GM12878 (cell line): ENCODE measurements around the gene SPTAN1. TPM values are rescaled to one million over a fixed set of nuclear protein-coding genes. Genes with fewer than 3 reads are reported as not detected.

ENCODE experiments used
- BCL11A ChIP-seq: IDR thresholded peaks from 2 replicates; pipeline ENCODE4 v1.6.1; 2011; ENCODE audit warnings: low read depth, low read length
- CEBPZ ChIP-seq: fragments of 150-350 bp; IDR thresholded peaks from 2 replicates; pipeline ENCODE4 v1.6.1; 2016; ENCODE audit warnings: low read depth, low read length
- ETV6 ChIP-seq, 2 experiments: fragments of 450-650 bp in 1 of 2; IDR thresholded peaks in 1 of 2; conservative IDR thresholded peaks in 1 of 2; 2 replicates each; pipeline ENCODE4 v1.6.1; 2014; ENCODE audit warnings: antibody characterized with exemption in 1 of 2, borderline replicate concordance in 1 of 2, low read depth in 1 of 2, mild to moderate bottlenecking in 1 of 2, moderate library complexity in 1 of 2
- FOXM1 ChIP-seq: IDR thresholded peaks from 2 replicates; pipeline ENCODE4 v1.6.1; 2012; ENCODE audit warnings: low read depth, mild to moderate bottlenecking, inconsistent platforms, low read length, moderate library complexity
- HDAC2 ChIP-seq: fragments of 200-600 bp; sonication (generic); IDR thresholded peaks from 2 replicates; pipeline ENCODE4 v1.6.1; 2017
- IKZF1 ChIP-seq: fragments of 450-650 bp; conservative IDR thresholded peaks from 2 replicates; pipeline ENCODE4 v1.6.1; 2017; ENCODE audit warnings: antibody characterized with exemption, mild to moderate bottlenecking
- IKZF2 ChIP-seq, 2 experiments: fragments of 450-650 bp; IDR thresholded peaks; 2 replicates each; pipeline ENCODE4 v1.6.1; 2017; ENCODE audit warnings: mild to moderate bottlenecking in 2 of 2, moderate library complexity in 2 of 2
- JUNB ChIP-seq: IDR thresholded peaks from 2 replicates; pipeline ENCODE4 v1.6.1; 2016; ENCODE audit warnings: antibody characterized with exemption, mild to moderate bottlenecking
- LARP7 ChIP-seq: fragments of 450-650 bp; IDR thresholded peaks from 2 replicates; pipeline ENCODE4 v1.6.1; 2017; ENCODE audit warnings: mild to moderate bottlenecking
- PAX5 ChIP-seq: IDR thresholded peaks from 2 replicates; pipeline ENCODE4 v1.6.1; 2011; ENCODE audit warnings: low read depth, low read length, borderline replicate concordance
- RB1 ChIP-seq: fragments of 450-650 bp; formaldehyde crosslinking; IDR thresholded peaks from 2 replicates; pipeline ENCODE4 v1.6.1; 2017; ENCODE audit warnings: mild to moderate bottlenecking, borderline replicate concordance
- RELB ChIP-seq: fragments of 450-650 bp; IDR thresholded peaks from 2 replicates; pipeline ENCODE4 v1.6.1; 2017; ENCODE audit warnings: low read depth, mild to moderate bottlenecking, moderate library complexity
- RUNX3 ChIP-seq: IDR thresholded peaks from 2 replicates; pipeline ENCODE4 v1.6.1; 2012; ENCODE audit warnings: low read length, inconsistent platforms
- SIN3A ChIP-seq: IDR thresholded peaks from 2 replicates; pipeline ENCODE4 v1.6.1; 2012; ENCODE audit warnings: low read depth, low read length, improper control_type of control experiment
- SMAD5 ChIP-seq: IDR thresholded peaks from 2 replicates; pipeline ENCODE4 v1.6.1; 2016; ENCODE audit warnings: antibody characterized with exemption, low read depth
- STAT3 ChIP-seq: IDR thresholded peaks from 2 replicates; pipeline ENCODE4 v1.6.1; 2011; ENCODE audit warnings: low read depth, low read length, improper control_type of control experiment
- SUPT20H ChIP-seq: IDR thresholded peaks from 2 replicates; pipeline ENCODE4 v1.6.1; 2011; ENCODE audit warnings: low read depth, mild to moderate bottlenecking, low read length, moderate library complexity, borderline replicate concordance; ENCODE audit not compliant: control insufficient read depth
- TAF1 ChIP-seq: IDR thresholded peaks from 2 replicates; pipeline ENCODE4 v1.6.1; 2011; ENCODE audit warnings: mild to moderate bottlenecking, low read depth, low read length, borderline replicate concordance
- ZNF217 ChIP-seq: fragments of 450-650 bp; IDR thresholded peaks from 2 replicates; pipeline ENCODE4 v1.6.1; 2017; ENCODE audit warnings: antibody characterized with exemption, mild to moderate bottlenecking
- polyA plus RNA-seq, 11 experiments: library from polyadenylated mRNA; depleted of rRNA in 4 of 11; unstranded in 6 of 11; stranded (reverse) in 5 of 11; fragments of >200 nt; fragmentation: Nextera tagmentation in 4 of 11; fragmentation: Illumina TruSeq in 1 of 11; extraction: Ambion mirVana in 4 of 11; extraction: Trizol in 1 of 11; gene quantifications; 1 replicate in 1 of 11; 2 replicates in 10 of 11; pipeline versions ENCODE4 v1.2.1 to v1.2.3, GENCODE V29; 2011 to 2016; ENCODE audit warnings: inconsistent platforms in 2 of 11, missing spikeins in 2 of 11, low read depth in 1 of 11
- total RNA-seq, 4 experiments: library from RNA; depleted of rRNA in 3 of 4; stranded (reverse); fragments of >200 nt in 3 of 4; fragmentation: Illumina TruSeq in 1 of 4; extraction: Trizol in 1 of 4; gene quantifications; 2 replicates each; pipeline versions ENCODE4 v1.2.1 to v1.2.3, GENCODE V29; 2013 to 2021
- TF ChIP-seq, protein P1 (sequence below): fragments of 450-650 bp; IDR thresholded peaks from 2 replicates; pipeline ENCODE4 v1.6.1; 2017; ENCODE audit warnings: borderline replicate concordance
- TF ChIP-seq, protein P2 (sequence below): IDR thresholded peaks from 2 replicates; pipeline ENCODE4 v1.6.1; 2012; ENCODE audit warnings: low read length, inconsistent platforms

SPTAN1 gene
- total and polyA plus RNA-seq, 10 of the 15 experiments (the other 5 are each of a cell fraction or from before 2014, with no cell fraction given): 18.7 to 156 (median 73.6) TPM

DNA sequence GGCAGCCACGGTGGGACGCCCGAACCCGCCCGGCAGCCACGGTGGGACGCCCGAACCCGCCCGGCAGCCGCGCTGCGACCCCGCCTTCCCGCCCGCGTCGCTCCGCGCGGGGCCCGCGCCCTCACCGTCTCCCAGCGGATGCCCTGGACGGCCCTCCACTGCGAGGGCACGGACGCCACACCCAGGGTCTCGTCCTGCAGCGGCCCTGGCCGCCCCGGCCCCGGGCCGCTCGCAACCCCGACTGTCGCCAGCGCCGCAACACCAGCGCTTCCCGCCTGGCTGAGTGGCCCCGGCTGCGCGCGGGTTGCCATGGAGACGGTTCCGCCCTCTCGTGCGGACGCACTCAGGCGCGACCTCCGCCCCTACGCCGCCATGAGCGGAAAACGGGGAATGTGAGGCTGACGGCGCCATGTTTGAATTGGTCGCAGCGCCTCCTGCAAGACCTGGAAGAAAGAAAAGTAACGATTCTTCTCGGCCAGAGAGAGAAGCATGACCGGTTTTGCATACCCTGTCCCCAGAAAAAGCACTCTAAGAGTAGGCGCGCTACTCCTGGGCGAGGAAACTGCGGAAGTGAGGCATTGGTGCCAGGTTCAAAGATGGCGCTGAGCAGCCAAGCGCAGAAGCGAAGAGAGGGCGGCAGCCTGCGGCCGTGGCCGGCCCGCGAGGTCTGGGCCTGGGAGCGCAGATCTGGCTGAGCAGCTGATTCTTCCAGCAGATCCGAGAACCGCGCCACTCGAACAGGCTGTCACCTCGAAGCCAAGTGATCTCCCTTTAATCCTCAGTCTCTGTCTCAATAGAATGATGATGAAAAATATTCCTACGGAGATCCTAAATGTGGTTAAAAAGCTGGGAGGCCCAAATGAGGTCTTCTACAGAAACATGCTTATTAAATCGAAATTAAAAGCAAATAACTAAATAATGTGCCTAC is 104.3 kb downstream of the SPTAN1 start, which contains the start of gene DYNC2I2 (continued):
- TF ChIP-seq HDAC2: no peak
- TF ChIP-seq TAF1: peak; percentile 99
- TF ChIP-seq LARP7: peak; percentile 97
- peak; percentile 95 for TF ChIP-seq PAX5
- 0 out of 2 replicates have a peak, but pooled peaks have one; percentile 13 for TF ChIP-seq BCL11A
- TF ChIP-seq, protein P1, sequence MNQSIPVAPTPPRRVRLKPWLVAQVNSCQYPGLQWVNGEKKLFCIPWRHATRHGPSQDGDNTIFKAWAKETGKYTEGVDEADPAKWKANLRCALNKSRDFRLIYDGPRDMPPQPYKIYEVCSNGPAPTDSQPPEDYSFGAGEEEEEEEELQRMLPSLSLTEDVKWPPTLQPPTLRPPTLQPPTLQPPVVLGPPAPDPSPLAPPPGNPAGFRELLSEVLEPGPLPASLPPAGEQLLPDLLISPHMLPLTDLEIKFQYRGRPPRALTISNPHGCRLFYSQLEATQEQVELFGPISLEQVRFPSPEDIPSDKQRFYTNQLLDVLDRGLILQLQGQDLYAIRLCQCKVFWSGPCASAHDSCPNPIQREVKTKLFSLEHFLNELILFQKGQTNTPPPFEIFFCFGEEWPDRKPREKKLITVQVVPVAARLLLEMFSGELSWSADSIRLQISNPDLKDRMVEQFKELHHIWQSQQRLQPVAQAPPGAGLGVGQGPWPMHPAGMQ: peak; percentile 77; the same call in 1 of the 2 replicates
- no peak for TF ChIP-seq FOXM1
- peak; percentile 89; the same call in 1 of the 2 replicates for TF ChIP-seq RB1
- TF ChIP-seq RUNX3: peak; percentile 60; the same call in 1 of the 2 replicates
- no peak for TF ChIP-seq ETV6 (conservative IDR thresholded peaks at IDR 0.05 in 1 of 2, IDR thresholded peaks at IDR 0.05 in 1 of 2; ENCODE audit: borderline replicate concordance in 1 of 2, low read depth in 1 of 2)
- 0 out of 2 replicates have a peak, but pooled peaks have one; percentile 12 for TF ChIP-seq SMAD5
- no peak for TF ChIP-seq STAT3
- TF ChIP-seq CEBPZ: no peak
- TF ChIP-seq IKZF1: peak; percentile 99
- no peak for TF ChIP-seq JUNB
- TF ChIP-seq SUPT20H: no peak
- TF ChIP-seq, protein P2, sequence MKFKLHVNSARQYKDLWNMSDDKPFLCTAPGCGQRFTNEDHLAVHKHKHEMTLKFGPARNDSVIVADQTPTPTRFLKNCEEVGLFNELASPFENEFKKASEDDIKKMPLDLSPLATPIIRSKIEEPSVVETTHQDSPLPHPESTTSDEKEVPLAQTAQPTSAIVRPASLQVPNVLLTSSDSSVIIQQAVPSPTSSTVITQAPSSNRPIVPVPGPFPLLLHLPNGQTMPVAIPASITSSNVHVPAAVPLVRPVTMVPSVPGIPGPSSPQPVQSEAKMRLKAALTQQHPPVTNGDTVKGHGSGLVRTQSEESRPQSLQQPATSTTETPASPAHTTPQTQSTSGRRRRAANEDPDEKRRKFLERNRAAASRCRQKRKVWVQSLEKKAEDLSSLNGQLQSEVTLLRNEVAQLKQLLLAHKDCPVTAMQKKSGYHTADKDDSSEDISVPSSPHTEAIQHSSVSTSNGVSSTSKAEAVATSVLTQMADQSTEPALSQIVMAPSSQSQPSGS: no peak
- peak; percentile 79 for TF ChIP-seq RELB
- 0 out of 2 replicates have a peak, but pooled peaks have one; percentile 34 for TF ChIP-seq ZNF217
- TF ChIP-seq IKZF2 (IDR thresholded peaks at IDR 0.05): peak; percentile 85 to 94
- no peak; the same call in none of the 2 replicates for TF ChIP-seq SIN3A
